PFSK-1 (cell line): ENCODE results near the gene NT5DC2.

Source experiments
- FOXP2 ChIP-seq: optimal IDR thresholded peaks from 2 replicates; pipeline ENCODE3; 2011; ENCODE audit warnings: borderline replicate concordance, control low read depth, inconsistent platforms; ENCODE audit not compliant: insufficient read depth; ENCODE audit errors: extremely low read length, extremely low read depth
- POLR2AphosphoS5 ChIP-seq: IDR thresholded peaks from 2 replicates; pipeline ENCODE4 v1.6.1; 2012; ENCODE audit warnings: low read depth, mild to moderate bottlenecking, control low read depth, low read length, moderate library complexity
- SIN3A ChIP-seq: IDR thresholded peaks from 2 replicates; pipeline ENCODE4 v1.6.1; 2012; ENCODE audit warnings: mild to moderate bottlenecking, low read length, moderate library complexity, borderline replicate concordance; ENCODE audit not compliant: insufficient read depth
- TAF1 ChIP-seq: IDR thresholded peaks from 2 replicates; pipeline ENCODE4 v1.6.1; 2012; ENCODE audit warnings: low read length, control low read depth, borderline replicate concordance; ENCODE audit not compliant: insufficient read depth
- TF ChIP-seq, protein P1 (sequence below), 2 experiments: IDR thresholded peaks; 2 replicates each; pipeline versions ENCODE4 v1.6.1 to v1.8.0; 2011 to 2012; ENCODE audit warnings: low read depth in 2 of 2, low read length in 2 of 2, control low read depth in 1 of 2, inconsistent platforms in 1 of 2, mild to moderate bottlenecking in 1 of 2, moderate library complexity in 1 of 2; ENCODE audit not compliant: insufficient read depth in 1 of 2

The NT5DC2 gene

GRCh38 chr3:52537165-52537620, 3.5 kb upstream of the NT5DC2 start:
- no peak for TF ChIP-seq FOXP2
- no peak for TF ChIP-seq POLR2AphosphoS5
- no peak for TF ChIP-seq TAF1
- TF ChIP-seq, protein P1, sequence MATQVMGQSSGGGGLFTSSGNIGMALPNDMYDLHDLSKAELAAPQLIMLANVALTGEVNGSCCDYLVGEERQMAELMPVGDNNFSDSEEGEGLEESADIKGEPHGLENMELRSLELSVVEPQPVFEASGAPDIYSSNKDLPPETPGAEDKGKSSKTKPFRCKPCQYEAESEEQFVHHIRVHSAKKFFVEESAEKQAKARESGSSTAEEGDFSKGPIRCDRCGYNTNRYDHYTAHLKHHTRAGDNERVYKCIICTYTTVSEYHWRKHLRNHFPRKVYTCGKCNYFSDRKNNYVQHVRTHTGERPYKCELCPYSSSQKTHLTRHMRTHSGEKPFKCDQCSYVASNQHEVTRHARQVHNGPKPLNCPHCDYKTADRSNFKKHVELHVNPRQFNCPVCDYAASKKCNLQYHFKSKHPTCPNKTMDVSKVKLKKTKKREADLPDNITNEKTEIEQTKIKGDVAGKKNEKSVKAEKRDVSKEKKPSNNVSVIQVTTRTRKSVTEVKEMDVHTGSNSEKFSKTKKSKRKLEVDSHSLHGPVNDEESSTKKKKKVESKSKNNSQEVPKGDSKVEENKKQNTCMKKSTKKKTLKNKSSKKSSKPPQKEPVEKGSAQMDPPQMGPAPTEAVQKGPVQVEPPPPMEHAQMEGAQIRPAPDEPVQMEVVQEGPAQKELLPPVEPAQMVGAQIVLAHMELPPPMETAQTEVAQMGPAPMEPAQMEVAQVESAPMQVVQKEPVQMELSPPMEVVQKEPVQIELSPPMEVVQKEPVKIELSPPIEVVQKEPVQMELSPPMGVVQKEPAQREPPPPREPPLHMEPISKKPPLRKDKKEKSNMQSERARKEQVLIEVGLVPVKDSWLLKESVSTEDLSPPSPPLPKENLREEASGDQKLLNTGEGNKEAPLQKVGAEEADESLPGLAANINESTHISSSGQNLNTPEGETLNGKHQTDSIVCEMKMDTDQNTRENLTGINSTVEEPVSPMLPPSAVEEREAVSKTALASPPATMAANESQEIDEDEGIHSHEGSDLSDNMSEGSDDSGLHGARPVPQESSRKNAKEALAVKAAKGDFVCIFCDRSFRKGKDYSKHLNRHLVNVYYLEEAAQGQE (IDR thresholded peaks at IDR 0.05; ENCODE audit: insufficient read depth in 1 of 2, low read depth in 2 of 2, low read length in 2 of 2), result no peak
- TF ChIP-seq SIN3A, result no peak

GRCh38 chr3:52536369-52537164, 2.9 kb upstream of the NT5DC2 start, which contains the start of gene UQCC5:
Gene UQCC5, plus strand, starts transcription at chr3:52536605. Its CDS starts 151 bp downstream, at chr3:52536756.
- TF ChIP-seq, protein P1 (IDR thresholded peaks at IDR 0.05; ENCODE audit: insufficient read depth in 1 of 2, low read depth in 2 of 2, low read length in 2 of 2), result 0 out of 4 replicates have a peak, but pooled peaks of 1 of the 2 experiments have one; percentile 19
- no peak for TF ChIP-seq SIN3A
- peak; percentile 93 for TF ChIP-seq TAF1
- TF ChIP-seq FOXP2, result no peak
- peak; percentile 96 for TF ChIP-seq POLR2AphosphoS5

DNA sequence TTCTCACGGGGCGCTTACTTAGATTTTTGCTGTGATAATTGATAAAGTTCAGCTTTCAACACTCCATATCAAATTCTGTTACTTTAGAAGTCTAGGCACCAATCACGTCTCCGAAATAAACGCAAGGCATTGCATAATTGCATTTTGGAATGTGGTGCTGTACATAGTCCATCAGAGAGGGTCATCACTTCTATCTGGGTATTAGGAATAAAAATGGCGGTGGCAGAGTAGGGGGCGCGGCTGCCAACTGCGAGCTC, 2.4 kb upstream of the NT5DC2 start:
- TF ChIP-seq POLR2AphosphoS5 (no peak), TAF1 (no peak), FOXP2 (no peak), SIN3A (no peak)
- TF ChIP-seq, protein P1 (IDR thresholded peaks at IDR 0.05; ENCODE audit: insufficient read depth in 1 of 2, low read depth in 2 of 2, low read length in 2 of 2), result no peak

GRCh38 chr3:52535411-52536111, 1.9 kb upstream of the NT5DC2 start:
- TF ChIP-seq FOXP2 (no peak), TAF1 (no peak), SIN3A (no peak)
- TF ChIP-seq, protein P1 (IDR thresholded peaks at IDR 0.05; ENCODE audit: insufficient read depth in 1 of 2, low read depth in 2 of 2, low read length in 2 of 2), result no peak
